Smooth muscle cell (in vitro differentiated cells): ENCODE results near the gene LRRC45. TPM values are rescaled to one million over a fixed set of nuclear protein-coding genes. Genes with fewer than 3 reads are reported as not detected.

Experiments
- DNase-seq: peaks from one replicate; lab custom pipeline; 2025; ENCODE audit not compliant: unreplicated experiment; lab: John Stamatoyannopoulos, UW
- H2AFZ ChIP-seq: fragments of 200-600 bp; sonication (generic); 2 replicates; pipeline ENCODE4 v1.6.0; 2016; ENCODE audit warnings: antibody characterized with exemption, low read depth, mild to moderate bottlenecking
- H3F3A ChIP-seq: fragments of 200-600 bp; sonication (generic); 2 replicates; pipeline ENCODE4 v1.6.0; 2017; ENCODE audit warnings: antibody characterized with exemption, low read depth
- H3K27ac ChIP-seq: fragments of 200-600 bp; sonication (generic); 2 replicates; pipeline ENCODE4 v1.5.1; 2016; ENCODE audit warnings: low read depth, mild to moderate bottlenecking
- H3K27me3 ChIP-seq: fragments of 200-600 bp; sonication (generic); 2 replicates; pipeline ENCODE4 v1.6.1; 2016; ENCODE audit warnings: low read depth, mild to moderate bottlenecking
- H3K36me3 ChIP-seq: fragments of 200-600 bp; sonication (generic); 2 replicates; pipeline ENCODE4 v1.5.1; 2016; ENCODE audit warnings: low read depth
- H3K4me1 ChIP-seq: fragments of 200-600 bp; sonication (generic); 2 replicates; pipeline ENCODE4 v1.5.1; 2016; ENCODE audit warnings: low read depth
- H3K4me2 ChIP-seq: fragments of 200-600 bp; sonication (generic); 2 replicates; pipeline ENCODE4 v1.6.0; 2016; ENCODE audit warnings: mild to moderate bottlenecking
- H3K4me3 ChIP-seq: fragments of 200-600 bp; sonication (generic); 2 replicates; pipeline ENCODE4 v1.5.1; 2016; ENCODE audit warnings: mild to moderate bottlenecking
- H3K79me2 ChIP-seq: fragments of 200-600 bp; sonication (generic); 2 replicates; pipeline ENCODE4 v1.6.0; 2016; ENCODE audit warnings: low read depth, mild to moderate bottlenecking
- H3K9ac ChIP-seq: fragments of 200-600 bp; sonication (generic); 2 replicates; pipeline ENCODE4 v1.6.0; 2016; ENCODE audit warnings: low read depth
- H3K9me3 ChIP-seq: fragments of 200-600 bp; sonication (generic); replicated peaks from 2 replicates; pipeline ENCODE4 v1.5.1; 2016; ENCODE audit warnings: low read depth
- H4K20me1 ChIP-seq: fragments of 200-600 bp; sonication (generic); 2 replicates; pipeline ENCODE4 v1.6.0; 2016; ENCODE audit warnings: low read depth
- WGBS: methylation state at CpG from one replicate; pipeline ENCODE4 v1.1.7; 2016; ENCODE audit warnings: low lambda C conversion rate; 5-methylcytosine and 5-hydroxymethylcytosine counted together
- polyA plus RNA-seq: library from polyadenylated mRNA; unstranded; fragments of >200 nt; fragmentation: Nextera tagmentation; extraction: Ambion mirVana; gene quantifications from 2 replicates; pipeline ENCODE4 v1.2.1, GENCODE V29; 2016
- total RNA-seq: library from RNA; depleted of rRNA; stranded (reverse); fragments of >200 nt; gene quantifications from 2 replicates; pipeline ENCODE4 v1.2.3, GENCODE V29; 2014
- TF ChIP-seq, protein P1 (sequence below): fragments of 200-600 bp; sonication (generic); IDR thresholded peaks from 2 replicates; pipeline ENCODE4 v1.5.1; 2017; ENCODE audit warnings: borderline replicate concordance, mild to moderate bottlenecking, antibody characterized with exemption; ENCODE audit not compliant: insufficient read depth, poor library complexity, severe bottlenecking

LRRC45 gene
- total and polyA plus RNA-seq, 2 experiments from 2014 or later = 9.6 to 13.5 TPM

GRCh38 chr17:82015311-82015971 is 7.7 kb upstream of the LRRC45 start:
- no peaks in the 10 kb centered on the region for H3K36me3 ChIP-seq
- no peak overlapping the region for H3K4me2 ChIP-seq
- H3K27ac ChIP-seq = no peak overlapping the region
- H3K27me3 ChIP-seq = no peaks in the 10 kb centered on the region
- H3K9ac ChIP-seq = no peak overlapping the region
- no peaks in the 10 kb centered on the region for H3F3A ChIP-seq
- no peak overlapping the region for H2AFZ ChIP-seq
- no peak overlapping the region for H3K4me3 ChIP-seq
- TF ChIP-seq, protein P1, sequence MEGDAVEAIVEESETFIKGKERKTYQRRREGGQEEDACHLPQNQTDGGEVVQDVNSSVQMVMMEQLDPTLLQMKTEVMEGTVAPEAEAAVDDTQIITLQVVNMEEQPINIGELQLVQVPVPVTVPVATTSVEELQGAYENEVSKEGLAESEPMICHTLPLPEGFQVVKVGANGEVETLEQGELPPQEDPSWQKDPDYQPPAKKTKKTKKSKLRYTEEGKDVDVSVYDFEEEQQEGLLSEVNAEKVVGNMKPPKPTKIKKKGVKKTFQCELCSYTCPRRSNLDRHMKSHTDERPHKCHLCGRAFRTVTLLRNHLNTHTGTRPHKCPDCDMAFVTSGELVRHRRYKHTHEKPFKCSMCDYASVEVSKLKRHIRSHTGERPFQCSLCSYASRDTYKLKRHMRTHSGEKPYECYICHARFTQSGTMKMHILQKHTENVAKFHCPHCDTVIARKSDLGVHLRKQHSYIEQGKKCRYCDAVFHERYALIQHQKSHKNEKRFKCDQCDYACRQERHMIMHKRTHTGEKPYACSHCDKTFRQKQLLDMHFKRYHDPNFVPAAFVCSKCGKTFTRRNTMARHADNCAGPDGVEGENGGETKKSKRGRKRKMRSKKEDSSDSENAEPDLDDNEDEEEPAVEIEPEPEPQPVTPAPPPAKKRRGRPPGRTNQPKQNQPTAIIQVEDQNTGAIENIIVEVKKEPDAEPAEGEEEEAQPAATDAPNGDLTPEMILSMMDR = no peak
- no peak for DNase-seq
- no peaks in the 10 kb centered on the region for H3K79me2 ChIP-seq
- WGBS = 87% methylated on average over 21 of the region's 24 CpGs
- no peaks in the 10 kb centered on the region for H3K9me3 ChIP-seq
- no peaks in the 10 kb centered on the region for H3K4me1 ChIP-seq
- H4K20me1 ChIP-seq = peaks cover 10% of the 10 kb centered on the region

DNA sequence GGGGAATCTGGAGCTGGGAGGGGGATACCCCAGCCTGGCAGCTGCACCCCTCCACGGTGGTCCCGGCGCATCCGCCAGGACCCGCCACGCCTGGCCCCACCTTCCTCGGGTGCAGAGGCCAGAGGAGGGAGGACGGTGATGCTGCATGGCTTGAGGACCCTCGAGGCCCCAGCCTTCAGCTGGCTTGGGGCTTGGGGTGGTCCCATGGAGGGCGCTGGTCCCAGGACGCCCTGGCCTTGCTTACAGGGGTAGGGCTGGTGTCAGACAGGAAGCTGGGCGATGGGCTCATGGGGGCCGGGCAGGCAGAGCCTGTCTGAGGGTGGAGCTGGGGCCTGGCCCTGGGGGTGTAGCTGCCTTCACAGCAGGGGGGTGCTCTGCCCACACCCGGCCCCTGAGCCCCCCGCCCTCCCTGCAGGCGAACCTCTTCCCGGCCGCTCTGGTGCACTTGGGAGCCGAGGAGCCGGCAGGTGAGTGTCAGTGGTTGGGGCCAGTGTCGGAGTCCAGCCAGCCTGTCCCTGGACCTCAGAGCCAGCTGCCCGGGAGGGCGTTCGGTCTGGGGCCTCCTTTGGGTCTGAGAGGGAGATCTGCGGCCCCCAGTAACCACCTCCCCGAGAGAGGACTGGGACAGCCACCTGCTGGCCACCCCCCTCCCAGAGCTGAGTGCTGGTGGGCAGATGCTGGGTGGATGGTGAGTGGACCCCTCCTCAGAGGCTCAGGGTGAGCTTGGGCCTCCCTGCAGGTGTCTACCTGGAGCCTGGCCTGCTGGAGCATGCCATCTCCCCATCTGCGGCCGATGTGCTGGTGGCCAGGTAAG is 6.8 kb upstream of the LRRC45 start:
- Histone ChIP-seq H2AFZ (no peak overlapping the region), H3K27me3 (no peaks in the 10 kb centered on the region), H3K79me2 (no peaks in the 10 kb centered on the region), H3K9ac (no peak overlapping the region), H3K9me3 (no peaks in the 10 kb centered on the region), H3K4me1 (no peaks in the 10 kb centered on the region), H3K4me2 (no peak overlapping the region), H3K27ac (no peak overlapping the region), H4K20me1 (peaks cover 18% of the 10 kb centered on the region), H3F3A (no peaks in the 10 kb centered on the region), H3K4me3 (no peak overlapping the region), H3K36me3 (no peaks in the 10 kb centered on the region)
- WGBS = 95% methylated on average over 26 of the region's 28 CpGs
- no peak for DNase-seq
- TF ChIP-seq, protein P1 = no peak

DNA sequence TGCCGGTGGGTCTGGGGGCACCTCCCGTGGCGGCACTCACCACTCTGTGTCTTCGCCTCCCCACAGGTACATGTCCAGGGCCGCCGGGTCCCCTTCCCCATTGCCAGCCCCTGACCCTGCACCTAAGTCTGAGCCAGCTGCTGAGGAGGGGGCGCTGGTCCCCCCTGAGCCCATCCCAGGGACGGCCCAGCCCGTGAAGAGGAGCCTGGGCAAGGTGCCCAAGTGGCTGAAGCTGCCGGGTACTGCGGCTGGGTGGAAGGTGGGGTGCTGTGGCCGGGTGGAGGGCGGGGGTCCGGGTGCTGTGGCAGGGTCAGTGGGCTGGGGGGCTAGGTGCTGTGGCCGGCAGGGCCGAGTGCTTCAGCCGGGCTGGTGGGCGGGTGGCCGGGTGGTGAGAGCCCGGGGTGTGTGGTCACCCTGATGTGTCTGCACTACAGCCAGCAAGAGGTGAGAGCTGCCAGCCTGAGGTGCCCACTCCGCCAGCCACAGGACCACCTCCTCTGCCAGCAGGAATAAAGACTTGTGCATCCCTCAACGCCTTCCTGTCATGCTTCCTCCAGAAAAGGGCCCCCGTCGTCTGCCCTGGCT is 6.1 kb upstream of the LRRC45 start:
- WGBS = 98% methylated on average over 11 of the region's 24 CpGs
- no peaks in the 10 kb centered on the region for H3K36me3 ChIP-seq

More for the DNA sequence above, 6.1 kb upstream of the LRRC45 start:
- H3K9me3 ChIP-seq = no peaks in the 10 kb centered on the region
- H3K27me3 ChIP-seq = no peaks in the 10 kb centered on the region
- TF ChIP-seq, protein P1 = no peak
- H3K79me2 ChIP-seq = peaks cover under 1% of the 10 kb centered on the region
- no peak overlapping the region for H3K27ac ChIP-seq
- H3K4me2 ChIP-seq = no peak overlapping the region
- H3K4me3 ChIP-seq = no peak overlapping the region
- peaks cover 25% of the 10 kb centered on the region for H4K20me1 ChIP-seq
- no peak overlapping the region for H2AFZ ChIP-seq
- no peak for DNase-seq
- H3K9ac ChIP-seq = no peak overlapping the region
- H3F3A ChIP-seq = no peaks in the 10 kb centered on the region
- H3K4me1 ChIP-seq = peaks cover 5% of the 10 kb centered on the region
